H9 (cell line): ENCODE measurements around the gene PARD3. TPM values are rescaled to one million over a fixed set of nuclear protein-coding genes. Genes with fewer than 3 reads are reported as not detected.

Experiments used
- DNase-seq: peaks from one replicate; pipeline ENCODE4 v3.0.0-alpha.2; 2017
- H2AFZ ChIP-seq: one replicate; pipeline ENCODE4 v1.6.1; 2013; ENCODE audit warnings: mild to moderate bottlenecking, low read length, control low read depth, moderate library complexity
- H2AK5ac ChIP-seq: 2 replicates; pipeline ENCODE4 v1.6.1; 2013; ENCODE audit warnings: low read length, control low read depth, mixed read lengths; ENCODE audit not compliant: insufficient read length
- H2BK120ac ChIP-seq: one replicate; pipeline ENCODE4 v1.6.1; 2013; ENCODE audit warnings: low read depth, mild to moderate bottlenecking, low read length, control low read depth, inconsistent platforms; ENCODE audit not compliant: poor library complexity, severe bottlenecking
- H2BK12ac ChIP-seq: 2 replicates; pipeline ENCODE4 v1.6.1; 2013; ENCODE audit warnings: low read length, control low read depth, mixed read lengths, low read depth; ENCODE audit not compliant: insufficient read length
- H2BK15ac ChIP-seq: 2 replicates; pipeline ENCODE4 v1.6.1; 2013; ENCODE audit warnings: low read depth, low read length, control low read depth
- H2BK20ac ChIP-seq: one replicate; pipeline ENCODE4 v1.6.1; 2013; ENCODE audit warnings: low read depth, mild to moderate bottlenecking, low read length, control low read depth, inconsistent platforms; ENCODE audit not compliant: poor library complexity, severe bottlenecking
- H2BK5ac ChIP-seq: 2 replicates; pipeline ENCODE4 v1.6.1; 2013; ENCODE audit warnings: low read length, control low read depth, mixed read lengths; ENCODE audit not compliant: insufficient read length
- H3K14ac ChIP-seq: 2 replicates; pipeline ENCODE4 v1.6.1; 2013; ENCODE audit warnings: low read length, control low read depth; ENCODE audit not compliant: insufficient read depth
- H3K18ac ChIP-seq: 2 replicates; pipeline ENCODE4 v1.6.1; 2013; ENCODE audit warnings: low read depth, mild to moderate bottlenecking, mixed read lengths, low read length, control low read depth; ENCODE audit not compliant: insufficient read length
- H3K23ac ChIP-seq: 2 replicates; pipeline ENCODE4 v1.6.1; 2013; ENCODE audit warnings: low read length, control low read depth, mixed read lengths, low read depth; ENCODE audit not compliant: insufficient read length
- H3K23me2 ChIP-seq: 2 replicates; pipeline ENCODE4 v1.6.1; 2013; ENCODE audit warnings: low read depth, mild to moderate bottlenecking, mixed read lengths, low read length, control low read depth; ENCODE audit not compliant: insufficient read length, poor library complexity, severe bottlenecking
- H3K27ac ChIP-seq: 2 replicates; pipeline ENCODE4 v1.5.1; 2013; ENCODE audit warnings: low read length, control low read depth, mixed read lengths, low read depth; ENCODE audit not compliant: insufficient read length
- H3K27me3 ChIP-seq: 2 replicates; pipeline ENCODE4 v1.6.1; 2013; ENCODE audit warnings: low read length, control low read depth, inconsistent platforms; ENCODE audit not compliant: insufficient read depth
- H3K4ac ChIP-seq: 2 replicates; pipeline ENCODE4 v1.6.1; 2013; ENCODE audit warnings: low read depth, mild to moderate bottlenecking, control low read depth, inconsistent platforms, low read length, moderate library complexity
- H3K4me1 ChIP-seq: 2 replicates; pipeline ENCODE4 v1.6.1; 2013; ENCODE audit warnings: low read length, control low read depth, inconsistent platforms; ENCODE audit not compliant: insufficient read depth
- H3K4me2 ChIP-seq: 2 replicates; pipeline ENCODE4 v1.6.1; 2013; ENCODE audit warnings: low read length, control low read depth, mixed read lengths; ENCODE audit not compliant: insufficient read length, insufficient read depth
- H3K56ac ChIP-seq: 2 replicates; pipeline ENCODE4 v1.6.1; 2013; ENCODE audit warnings: low read depth, mild to moderate bottlenecking, mixed read lengths, low read length, control low read depth; ENCODE audit not compliant: insufficient read length
- H3K79me1 ChIP-seq: 2 replicates; pipeline ENCODE4 v1.6.1; 2013; ENCODE audit warnings: low read depth, mild to moderate bottlenecking, moderate library complexity, low read length, control low read depth, inconsistent platforms; ENCODE audit not compliant: insufficient read depth, poor library complexity, severe bottlenecking
- H3K79me2 ChIP-seq: 2 replicates; pipeline ENCODE4 v1.6.1; 2013; ENCODE audit warnings: low read length, control low read depth, inconsistent platforms; ENCODE audit not compliant: insufficient read depth
- H3K9ac ChIP-seq: 2 replicates; pipeline ENCODE4 v1.6.1; 2013; ENCODE audit warnings: low read length, control low read depth, mixed read lengths; ENCODE audit not compliant: insufficient read length; ENCODE audit errors: extremely low read depth
- H3K9me3 ChIP-seq: one replicate; pipeline ENCODE4 v1.6.1; 2013; ENCODE audit warnings: low read depth, low read length, inconsistent platforms; ENCODE audit not compliant: control insufficient read depth
- H3T11ph ChIP-seq: one replicate; pipeline ENCODE4 v1.6.1; 2013; ENCODE audit warnings: mild to moderate bottlenecking, low read length, control low read depth, inconsistent platforms
- H4K20me1 ChIP-seq: one replicate; pipeline ENCODE4 v1.6.1; 2013; ENCODE audit not compliant: control insufficient read depth, insufficient read length, insufficient read depth
- H4K5ac ChIP-seq: 2 replicates; pipeline ENCODE4 v1.6.1; 2013; ENCODE audit warnings: low read depth, mild to moderate bottlenecking, mixed read lengths, low read length, control low read depth; ENCODE audit not compliant: insufficient read length
- H4K8ac ChIP-seq: replicated peaks from 2 replicates; pipeline ENCODE4 v1.6.1; 2013; ENCODE audit warnings: low read length, control low read depth, mixed read lengths, low read depth; ENCODE audit not compliant: insufficient read length
- H4K91ac ChIP-seq: 2 replicates; pipeline ENCODE4 v1.6.1; 2013; ENCODE audit warnings: low read depth, mild to moderate bottlenecking, moderate library complexity, mixed read lengths, low read length, control low read depth; ENCODE audit not compliant: insufficient read length
- H3K27ac Mint-ChIP-seq, 3 experiments: 2 replicates in 2 of 3; 3 replicates in 1 of 3; pipeline ENCODE4 v1.8.0; 2020 to 2021; ENCODE audit warnings: mixed read lengths in 3 of 3, mild to moderate bottlenecking in 1 of 3, moderate library complexity in 1 of 3
- H3K27me3 Mint-ChIP-seq: 2 replicates; pipeline ENCODE4 v1.8.0; 2021; ENCODE audit warnings: low read depth, mild to moderate bottlenecking, moderate library complexity, mixed read lengths
- H3K36me3 Mint-ChIP-seq, 3 experiments: 2 replicates in 2 of 3; 3 replicates in 1 of 3; pipeline ENCODE4 v1.8.0; 2020 to 2021; ENCODE audit warnings: low read depth in 3 of 3, mixed read lengths in 3 of 3; ENCODE audit not compliant: insufficient read depth in 1 of 3
- H3K4me1 Mint-ChIP-seq, 2 experiments: 2 replicates each; pipeline ENCODE4 v1.8.0; 2020; ENCODE audit warnings: mixed read lengths in 2 of 2
- H3K4me3 Mint-ChIP-seq, 2 experiments: 2 replicates in 1 of 2; 3 replicates in 1 of 2; pipeline ENCODE4 v1.8.0; 2020 to 2021; ENCODE audit warnings: mild to moderate bottlenecking in 2 of 2, mixed read lengths in 2 of 2, moderate library complexity in 1 of 2
- H3K9me3 Mint-ChIP-seq, 2 experiments: 2 replicates in 1 of 2; 3 replicates in 1 of 2; pipeline ENCODE4 v1.8.0; 2020; ENCODE audit warnings: mild to moderate bottlenecking in 2 of 2, mixed read lengths in 2 of 2, moderate library complexity in 1 of 2
- WGBS: extraction: QIAGEN DNeasy Blood & Tissue Kit; methylation state at CpG from one replicate; pipeline ENCODE4 v1.1.7; 2013; ENCODE audit warnings: missing lambda C conversion rate, low lambda C conversion rate, mixed read lengths; ENCODE audit not compliant: insufficient read length; ENCODE audit errors: extremely low coverage; 5-methylcytosine and 5-hydroxymethylcytosine counted together
- total RNA-seq: library from RNA; stranded (reverse); gene quantifications from 2 replicates; pipeline ENCODE4 v1.2.1, GENCODE V29; 2021
- TF ChIP-seq, protein P1 (sequence below): fragments of 200-600 bp; sonication (generic); conservative IDR thresholded peaks from 3 replicates; pipeline ENCODE4 v1.8.0; 2021; ENCODE audit warnings: antibody characterized with exemption, mild to moderate bottlenecking

Gene PARD3
- total RNA-seq, 1 experiment from 2014 or later = 44.7 TPM

DNA sequence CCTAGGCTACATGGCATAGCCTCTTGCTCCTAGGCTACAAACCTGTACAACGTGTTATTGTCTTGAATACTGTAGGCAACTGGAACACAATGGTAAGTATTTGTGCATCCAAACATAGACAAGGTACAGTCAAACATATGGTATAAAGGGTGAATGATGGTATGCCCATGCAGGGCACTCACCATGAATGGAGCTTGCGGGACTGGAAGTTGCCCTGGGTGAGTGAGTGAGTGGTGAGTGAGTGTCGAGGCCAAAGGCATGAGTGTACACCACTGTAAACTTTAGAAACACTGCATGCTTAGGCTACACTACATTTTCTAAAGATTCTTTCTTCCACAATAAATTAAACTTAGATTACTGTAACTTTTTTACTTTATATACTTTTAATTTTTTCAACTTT, 165.7 kb downstream of the PARD3 start:
- Histone ChIP-seq H3K23me2 (no peaks in the 10 kb centered on the region), H3K4me2 (no peak overlapping the region), H3K27me3 (no peaks in the 10 kb centered on the region), H3K27ac (no peak overlapping the region), H3K56ac (no peak overlapping the region), H4K5ac (no peak overlapping the region), H4K91ac (no peak overlapping the region), H2BK12ac (no peak overlapping the region), H3K4me1 (peaks cover 22% of the 10 kb centered on the region), H2BK120ac (no peak overlapping the region), H3K79me1 (peaks cover 3% of the 10 kb centered on the region), H2AK5ac (no peak overlapping the region), H3T11ph (no peak overlapping the region), H3K9me3 (no peaks in the 10 kb centered on the region), H2BK20ac (no peak overlapping the region), H3K79me2 (peaks cover 3% of the 10 kb centered on the region; the same call in 1 of the 2 replicates), H3K4ac (no peak overlapping the region), H3K18ac (no peak overlapping the region), H2AFZ (no peak overlapping the region), H2BK15ac (no peak overlapping the region), H4K20me1 (no peaks in the 10 kb centered on the region), H4K8ac (no peak overlapping the region), H3K23ac (no peak overlapping the region), H2BK5ac (no peak overlapping the region), H3K14ac (no peak overlapping the region), H3K9ac (no peak overlapping the region)
- Mint-ChIP-seq H3K36me3 (no peaks in the 10 kb centered on the region), H3K27me3 (no peaks in the 10 kb centered on the region), H3K4me1 (peaks cover 42 to 43% of the 10 kb centered on the region in 2 experiments), H3K4me3 (no peak overlapping the region), H3K9me3 (no peaks in the 10 kb centered on the region), H3K27ac (peak overlapping the region in 1 of 3 experiments; percentile 83; a peak in 1 of 7 replicates)
- WGBS = no CpG with 5 or more reads among the region's 3 CpGs
- TF ChIP-seq, protein P1, sequence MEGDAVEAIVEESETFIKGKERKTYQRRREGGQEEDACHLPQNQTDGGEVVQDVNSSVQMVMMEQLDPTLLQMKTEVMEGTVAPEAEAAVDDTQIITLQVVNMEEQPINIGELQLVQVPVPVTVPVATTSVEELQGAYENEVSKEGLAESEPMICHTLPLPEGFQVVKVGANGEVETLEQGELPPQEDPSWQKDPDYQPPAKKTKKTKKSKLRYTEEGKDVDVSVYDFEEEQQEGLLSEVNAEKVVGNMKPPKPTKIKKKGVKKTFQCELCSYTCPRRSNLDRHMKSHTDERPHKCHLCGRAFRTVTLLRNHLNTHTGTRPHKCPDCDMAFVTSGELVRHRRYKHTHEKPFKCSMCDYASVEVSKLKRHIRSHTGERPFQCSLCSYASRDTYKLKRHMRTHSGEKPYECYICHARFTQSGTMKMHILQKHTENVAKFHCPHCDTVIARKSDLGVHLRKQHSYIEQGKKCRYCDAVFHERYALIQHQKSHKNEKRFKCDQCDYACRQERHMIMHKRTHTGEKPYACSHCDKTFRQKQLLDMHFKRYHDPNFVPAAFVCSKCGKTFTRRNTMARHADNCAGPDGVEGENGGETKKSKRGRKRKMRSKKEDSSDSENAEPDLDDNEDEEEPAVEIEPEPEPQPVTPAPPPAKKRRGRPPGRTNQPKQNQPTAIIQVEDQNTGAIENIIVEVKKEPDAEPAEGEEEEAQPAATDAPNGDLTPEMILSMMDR = no peak
- DNase-seq = no peak
